ENCODE data around the gene OTOF. TPM values are rescaled to one million over a fixed set of nuclear protein-coding genes. Genes with fewer than 3 reads are reported as not detected.

The OTOF gene
- total and polyA plus RNA-seq, 2 of the 13 experiments (the other 11 are each of a cell fraction or from before 2014, with no cell fraction given): 0.04 TPM; not detected in 1

DNA sequence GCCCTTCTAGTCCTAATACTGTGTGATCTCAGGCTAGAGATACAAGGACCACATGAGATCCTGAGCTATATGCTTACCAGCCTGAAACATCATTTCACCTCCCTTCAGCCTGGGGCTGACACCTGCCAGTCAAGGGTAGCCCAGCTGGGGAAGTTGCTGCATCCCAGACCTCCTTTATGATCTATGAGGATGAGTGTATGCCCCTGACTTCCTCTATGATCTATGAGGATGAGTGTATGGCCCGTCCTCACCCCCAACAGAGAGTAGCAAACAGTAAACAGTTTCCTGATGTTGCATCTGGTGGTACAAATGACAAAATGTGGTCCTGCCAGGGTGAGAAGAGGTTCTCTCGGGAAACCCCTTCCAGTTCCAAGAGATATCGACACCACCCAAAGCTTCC lies 8.9 kb upstream of the OTOF start (continued):
- TF ChIP-seq, protein P1, sequence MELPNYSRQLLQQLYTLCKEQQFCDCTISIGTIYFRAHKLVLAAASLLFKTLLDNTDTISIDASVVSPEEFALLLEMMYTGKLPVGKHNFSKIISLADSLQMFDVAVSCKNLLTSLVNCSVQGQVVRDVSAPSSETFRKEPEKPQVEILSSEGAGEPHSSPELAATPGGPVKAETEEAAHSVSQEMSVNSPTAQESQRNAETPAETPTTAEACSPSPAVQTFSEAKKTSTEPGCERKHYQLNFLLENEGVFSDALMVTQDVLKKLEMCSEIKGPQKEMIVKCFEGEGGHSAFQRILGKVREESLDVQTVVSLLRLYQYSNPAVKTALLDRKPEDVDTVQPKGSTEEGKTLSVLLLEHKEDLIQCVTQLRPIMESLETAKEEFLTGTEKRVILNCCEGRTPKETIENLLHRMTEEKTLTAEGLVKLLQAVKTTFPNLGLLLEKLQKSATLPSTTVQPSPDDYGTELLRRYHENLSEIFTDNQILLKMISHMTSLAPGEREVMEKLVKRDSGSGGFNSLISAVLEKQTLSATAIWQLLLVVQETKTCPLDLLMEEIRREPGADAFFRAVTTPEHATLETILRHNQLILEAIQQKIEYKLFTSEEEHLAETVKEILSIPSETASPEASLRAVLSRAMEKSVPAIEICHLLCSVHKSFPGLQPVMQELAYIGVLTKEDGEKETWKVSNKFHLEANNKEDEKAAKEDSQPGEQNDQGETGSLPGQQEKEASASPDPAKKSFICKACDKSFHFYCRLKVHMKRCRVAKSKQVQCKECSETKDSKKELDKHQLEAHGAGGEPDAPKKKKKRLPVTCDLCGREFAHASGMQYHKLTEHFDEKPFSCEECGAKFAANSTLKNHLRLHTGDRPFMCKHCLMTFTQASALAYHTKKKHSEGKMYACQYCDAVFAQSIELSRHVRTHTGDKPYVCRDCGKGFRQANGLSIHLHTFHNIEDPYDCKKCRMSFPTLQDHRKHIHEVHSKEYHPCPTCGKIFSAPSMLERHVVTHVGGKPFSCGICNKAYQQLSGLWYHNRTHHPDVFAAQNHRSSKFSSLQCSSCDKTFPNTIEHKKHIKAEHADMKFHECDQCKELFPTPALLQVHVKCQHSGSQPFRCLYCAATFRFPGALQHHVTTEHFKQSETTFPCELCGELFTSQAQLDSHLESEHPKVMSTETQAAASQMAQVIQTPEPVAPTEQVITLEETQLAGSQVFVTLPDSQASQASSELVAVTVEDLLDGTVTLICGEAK (IDR thresholded peaks at IDR 0.05): no peak
- TF ChIP-seq, protein P1 (CRISPR knock-in tag; IDR thresholded peaks at IDR 0.05): no peak
- TF ChIP-seq CBX5 (CRISPR knock-in tag; IDR thresholded peaks at IDR 0.05; ENCODE audit: borderline replicate concordance) (no peak), DNMT1 (CRISPR knock-in tag; IDR thresholded peaks at IDR 0.05) (no peak), ZBTB1 (CRISPR knock-in tag; IDR thresholded peaks at IDR 0.05; ENCODE audit: borderline replicate concordance) (no peak)
- TF ChIP-seq, protein P2, sequence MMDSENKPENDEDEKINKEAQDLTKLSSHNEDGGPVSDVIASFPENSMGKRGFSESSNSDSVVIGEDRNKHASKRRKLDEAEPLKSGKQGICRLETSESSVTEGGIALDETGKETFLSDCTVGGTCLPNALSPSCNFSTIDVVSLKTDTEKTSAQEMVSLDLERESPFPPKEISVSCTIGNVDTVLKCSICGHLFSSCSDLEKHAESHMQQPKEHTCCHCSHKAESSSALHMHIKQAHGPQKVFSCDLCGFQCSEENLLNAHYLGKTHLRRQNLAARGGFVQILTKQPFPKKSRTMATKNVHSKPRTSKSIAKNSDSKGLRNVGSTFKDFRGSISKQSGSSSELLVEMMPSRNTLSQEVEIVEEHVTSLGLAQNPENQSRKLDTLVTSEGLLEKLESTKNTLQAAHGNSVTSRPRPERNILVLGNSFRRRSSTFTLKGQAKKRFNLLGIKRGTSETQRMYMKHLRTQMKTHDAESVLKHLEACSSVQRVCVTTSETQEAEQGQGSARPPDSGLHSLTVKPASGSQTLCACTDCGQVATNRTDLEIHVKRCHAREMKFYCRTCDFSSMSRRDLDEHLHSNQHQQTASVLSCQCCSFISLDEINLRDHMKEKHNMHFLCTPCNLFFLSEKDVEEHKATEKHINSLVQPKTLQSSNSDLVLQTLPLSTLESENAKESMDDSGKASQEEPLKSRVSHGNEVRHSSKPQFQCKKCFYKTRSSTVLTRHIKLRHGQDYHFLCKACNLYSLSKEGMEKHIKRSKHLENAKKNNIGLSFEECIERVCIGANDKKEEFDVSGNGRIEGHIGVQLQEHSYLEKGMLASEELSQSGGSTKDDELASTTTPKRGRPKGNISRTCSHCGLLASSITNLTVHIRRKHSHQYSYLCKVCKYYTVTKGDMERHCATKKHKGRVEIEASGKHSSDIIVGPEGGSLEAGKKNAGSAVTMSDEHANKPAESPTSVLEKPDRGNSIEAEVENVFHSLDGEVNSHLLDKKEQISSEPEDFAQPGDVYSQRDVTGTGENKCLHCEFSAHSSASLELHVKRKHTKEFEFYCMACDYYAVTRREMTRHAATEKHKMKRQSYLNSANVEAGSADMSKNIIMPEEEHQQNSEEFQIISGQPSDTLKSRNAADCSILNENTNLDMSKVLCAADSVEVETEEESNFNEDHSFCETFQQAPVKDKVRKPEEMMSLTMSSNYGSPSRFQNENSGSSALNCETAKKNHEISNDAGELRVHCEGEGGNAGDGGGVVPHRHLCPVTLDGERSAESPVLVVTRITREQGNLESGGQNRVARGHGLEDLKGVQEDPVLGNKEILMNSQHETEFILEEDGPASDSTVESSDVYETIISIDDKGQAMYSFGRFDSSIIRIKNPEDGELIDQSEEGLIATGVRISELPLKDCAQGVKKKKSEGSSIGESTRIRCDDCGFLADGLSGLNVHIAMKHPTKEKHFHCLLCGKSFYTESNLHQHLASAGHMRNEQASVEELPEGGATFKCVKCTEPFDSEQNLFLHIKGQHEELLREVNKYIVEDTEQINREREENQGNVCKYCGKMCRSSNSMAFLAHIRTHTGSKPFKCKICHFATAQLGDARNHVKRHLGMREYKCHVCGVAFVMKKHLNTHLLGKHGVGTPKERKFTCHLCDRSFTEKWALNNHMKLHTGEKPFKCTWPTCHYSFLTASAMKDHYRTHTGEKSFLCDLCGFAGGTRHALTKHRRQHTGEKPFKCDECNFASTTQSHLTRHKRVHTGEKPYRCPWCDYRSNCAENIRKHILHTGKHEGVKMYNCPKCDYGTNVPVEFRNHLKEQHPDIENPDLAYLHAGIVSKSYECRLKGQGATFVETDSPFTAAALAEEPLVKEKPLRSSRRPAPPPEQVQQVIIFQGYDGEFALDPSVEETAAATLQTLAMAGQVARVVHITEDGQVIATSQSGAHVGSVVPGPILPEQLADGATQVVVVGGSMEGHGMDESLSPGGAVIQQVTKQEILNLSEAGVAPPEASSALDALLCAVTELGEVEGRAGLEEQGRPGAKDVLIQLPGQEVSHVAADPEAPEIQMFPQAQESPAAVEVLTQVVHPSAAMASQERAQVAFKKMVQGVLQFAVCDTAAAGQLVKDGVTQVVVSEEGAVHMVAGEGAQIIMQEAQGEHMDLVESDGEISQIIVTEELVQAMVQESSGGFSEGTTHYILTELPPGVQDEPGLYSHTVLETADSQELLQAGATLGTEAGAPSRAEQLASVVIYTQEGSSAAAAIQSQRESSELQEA (CRISPR knock-in tag; IDR thresholded peaks at IDR 0.05; ENCODE audit: not compliant biosample characterization): no peak
- TF ChIP-seq, protein P3, sequence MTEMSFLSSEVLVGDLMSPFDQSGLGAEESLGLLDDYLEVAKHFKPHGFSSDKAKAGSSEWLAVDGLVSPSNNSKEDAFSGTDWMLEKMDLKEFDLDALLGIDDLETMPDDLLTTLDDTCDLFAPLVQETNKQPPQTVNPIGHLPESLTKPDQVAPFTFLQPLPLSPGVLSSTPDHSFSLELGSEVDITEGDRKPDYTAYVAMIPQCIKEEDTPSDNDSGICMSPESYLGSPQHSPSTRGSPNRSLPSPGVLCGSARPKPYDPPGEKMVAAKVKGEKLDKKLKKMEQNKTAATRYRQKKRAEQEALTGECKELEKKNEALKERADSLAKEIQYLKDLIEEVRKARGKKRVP (CRISPR knock-in tag; IDR thresholded peaks at IDR 0.05): no peak
- TF ChIP-seq, protein P4, sequence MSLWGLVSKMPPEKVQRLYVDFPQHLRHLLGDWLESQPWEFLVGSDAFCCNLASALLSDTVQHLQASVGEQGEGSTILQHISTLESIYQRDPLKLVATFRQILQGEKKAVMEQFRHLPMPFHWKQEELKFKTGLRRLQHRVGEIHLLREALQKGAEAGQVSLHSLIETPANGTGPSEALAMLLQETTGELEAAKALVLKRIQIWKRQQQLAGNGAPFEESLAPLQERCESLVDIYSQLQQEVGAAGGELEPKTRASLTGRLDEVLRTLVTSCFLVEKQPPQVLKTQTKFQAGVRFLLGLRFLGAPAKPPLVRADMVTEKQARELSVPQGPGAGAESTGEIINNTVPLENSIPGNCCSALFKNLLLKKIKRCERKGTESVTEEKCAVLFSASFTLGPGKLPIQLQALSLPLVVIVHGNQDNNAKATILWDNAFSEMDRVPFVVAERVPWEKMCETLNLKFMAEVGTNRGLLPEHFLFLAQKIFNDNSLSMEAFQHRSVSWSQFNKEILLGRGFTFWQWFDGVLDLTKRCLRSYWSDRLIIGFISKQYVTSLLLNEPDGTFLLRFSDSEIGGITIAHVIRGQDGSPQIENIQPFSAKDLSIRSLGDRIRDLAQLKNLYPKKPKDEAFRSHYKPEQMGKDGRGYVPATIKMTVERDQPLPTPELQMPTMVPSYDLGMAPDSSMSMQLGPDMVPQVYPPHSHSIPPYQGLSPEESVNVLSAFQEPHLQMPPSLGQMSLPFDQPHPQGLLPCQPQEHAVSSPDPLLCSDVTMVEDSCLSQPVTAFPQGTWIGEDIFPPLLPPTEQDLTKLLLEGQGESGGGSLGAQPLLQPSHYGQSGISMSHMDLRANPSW (CRISPR knock-in tag; IDR thresholded peaks at IDR 0.05; ENCODE audit: borderline replicate concordance): no peak

All from HepG2 (cell line).